Brain microvascular endothelial cell (primary cell): Measurements from ENCODE around the gene RENBP.

Experiments
- DNase-seq: peaks from one replicate; pipeline ENCODE4 v3.0.0-alpha.2; 2020
- H3K27ac ChIP-seq: fragments of 250-450 bp; sonication (Bioruptor Pico); 2 replicates; pipeline ENCODE4 v1.5.1; 2020; ENCODE audit warnings: mild to moderate bottlenecking, moderate library complexity
- H3K27me3 ChIP-seq: fragments of 250-450 bp; sonication (Bioruptor Pico); replicated peaks from 2 replicates; pipeline ENCODE4 v1.5.1; 2020; ENCODE audit warnings: mild to moderate bottlenecking
- H3K36me3 ChIP-seq: fragments of 250-450 bp; sonication (Bioruptor Pico); replicated peaks from 2 replicates; pipeline ENCODE4 v1.5.1; 2020; ENCODE audit warnings: mild to moderate bottlenecking
- H3K4me3 ChIP-seq: 2 replicates; pipeline ENCODE4 v1.5.1; 2011; ENCODE audit warnings: low read depth, mild to moderate bottlenecking, control low read depth, low read length, moderate library complexity
- CTCF ChIP-seq: IDR thresholded peaks from 2 replicates; pipeline ENCODE4 v1.5.1; 2011; ENCODE audit warnings: low read depth, mild to moderate bottlenecking, moderate library complexity, low read length, control low read depth, inconsistent platforms; ENCODE audit errors: missing control alignments
- in situ Hi-C: cut with HindIII; loops from 2 replicates; pipeline ENCODE4 v1.10.0; 2017; ENCODE audit warnings: low sequenced_read_pairs, low pct_ligation_motif_present

RENBP gene

DNA sequence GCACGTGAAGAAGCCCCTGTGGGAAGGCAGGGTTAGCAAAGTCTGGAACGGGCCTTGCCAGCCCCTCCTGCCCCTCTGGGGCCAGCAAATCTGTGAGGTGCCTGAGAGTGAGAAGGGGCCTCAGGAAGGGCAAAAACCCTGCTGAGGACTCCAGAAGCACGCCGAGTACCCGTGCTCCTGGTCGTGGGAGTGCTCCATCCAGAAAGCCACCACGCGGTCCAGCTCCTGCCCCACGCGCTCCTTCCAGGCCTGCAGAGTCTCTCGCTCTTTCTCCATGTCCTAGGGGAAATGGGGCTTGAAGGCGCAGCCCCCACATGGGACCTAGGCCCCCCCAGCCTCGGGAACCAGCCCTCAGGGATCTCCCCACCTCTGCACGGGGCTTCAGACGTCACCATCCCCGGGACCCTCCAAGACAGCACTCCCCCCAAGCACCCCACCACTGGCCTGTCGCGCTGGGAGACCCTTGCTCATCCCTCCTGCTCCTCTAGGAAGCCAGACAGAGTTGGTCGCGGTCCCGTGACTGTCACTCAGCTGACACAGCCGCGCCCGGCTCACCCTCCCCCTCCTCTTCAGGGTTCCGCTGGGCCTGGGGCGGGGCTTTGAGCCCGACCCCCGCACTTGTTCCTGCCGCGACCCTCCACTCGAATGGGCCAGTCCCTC lies at the start of gene RENBP:
TSS of gene RENBP (minus strand) at position 504 of the 660 bp plus-strand sequence. CDS start at position 471, 33 bp downstream.
- in situ Hi-C loops: no loop called here
- Histone ChIP-seq H3K27me3 (no peaks in the 10 kb centered on the region), H3K36me3 (no peaks in the 10 kb centered on the region), H3K27ac (no peak within 1 kb of the TSS), H3K4me3 (peak within 1 kb of the TSS; percentile 24)
- TF ChIP-seq CTCF: no peak
- DNase-seq: no peak

- H3K36me3 ChIP-seq: no peaks in the 10 kb centered on the region
- DNase-seq: no peak
- no peak overlapping the region for H3K27ac ChIP-seq
- in situ Hi-C loops: no loop called here
- no peak for TF ChIP-seq CTCF
- no peak overlapping the region for H3K4me3 ChIP-seq
- H3K27me3 ChIP-seq: no peaks in the 10 kb centered on the region
Measured at GRCh38 chrX:153993978-153994377, 49.5 kb upstream of the RENBP start.

- Histone ChIP-seq H3K4me3 (no peak overlapping the region), H3K36me3 (no peaks in the 10 kb centered on the region), H3K27ac (no peak overlapping the region), H3K27me3 (no peaks in the 10 kb centered on the region)
- in situ Hi-C loops: no loop called here
- no peak for DNase-seq
- TF ChIP-seq CTCF: no peak
Measured at GRCh38 chrX:153993079-153993478, 48.6 kb upstream of the RENBP start.

DNA sequence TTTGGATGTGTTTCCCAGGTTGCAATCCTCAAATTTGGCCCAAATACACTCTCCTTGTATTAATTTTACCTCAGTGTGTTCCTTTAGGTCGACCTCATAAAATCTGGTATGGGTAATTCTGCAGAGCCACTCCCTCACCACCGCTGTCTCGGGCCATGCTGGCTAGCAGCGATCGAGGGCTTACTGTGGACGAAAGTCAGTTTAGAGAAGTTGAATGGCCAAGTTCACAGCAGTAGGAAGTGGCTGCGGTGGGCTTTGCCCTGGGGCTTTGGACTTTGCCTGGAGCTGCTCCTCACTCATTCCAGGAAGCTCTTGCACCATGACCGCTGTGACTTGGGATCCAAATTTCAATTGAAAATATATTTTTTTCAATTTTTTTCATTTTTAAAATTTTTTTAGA lies 47.7 kb upstream of the RENBP start:
- Histone ChIP-seq H3K27ac (no peak overlapping the region), H3K4me3 (no peak overlapping the region), H3K27me3 (no peaks in the 10 kb centered on the region), H3K36me3 (no peaks in the 10 kb centered on the region)
- TF ChIP-seq CTCF: no peak
- in situ Hi-C loops: no loop called here
- no peak for DNase-seq

GRCh38 chrX:153991013-153991580 lies 46.7 kb upstream of the RENBP start:
- TF ChIP-seq CTCF: no peak
- no peak for DNase-seq

More at GRCh38 chrX:153991013-153991580, 46.7 kb upstream of the RENBP start:
- Histone ChIP-seq H3K4me3 (no peak overlapping the region), H3K36me3 (no peaks in the 10 kb centered on the region), H3K27ac (no peak overlapping the region), H3K27me3 (no peaks in the 10 kb centered on the region)
- in situ Hi-C loops: no loop called here
